ENCODE results near the gene MSL2.
"Not testable (repeated sequence)": the region's sequence is repeated elsewhere in the genome, so short reads cannot be mapped to it uniquely, and the experiment has no call there.

MSL2 gene

GRCh38 chr3:136142592-136142991, 53.5 kb downstream of the MSL2 start:
- DNase-seq (ENCODE audit: low read depth), result no peak

DNA sequence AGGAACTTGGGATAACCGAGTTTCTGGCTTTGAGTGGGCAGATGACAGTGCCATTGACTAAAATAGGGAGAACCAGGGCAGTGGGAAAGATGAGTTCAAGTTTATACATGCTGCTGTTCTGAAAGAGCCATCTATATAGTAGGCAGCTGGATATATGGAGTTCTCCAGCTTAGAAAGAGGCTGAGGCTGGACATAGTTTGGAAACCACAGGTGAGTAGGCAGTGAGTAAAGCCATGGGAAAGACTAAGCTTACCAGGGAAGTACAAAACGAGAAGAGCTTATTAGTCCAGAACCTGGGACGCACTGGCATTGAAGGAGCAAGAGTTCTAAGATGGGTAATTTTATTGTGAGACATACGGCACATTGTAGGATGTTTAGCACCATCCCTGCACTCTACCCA, 54.2 kb downstream of the MSL2 start:
- no peak for DNase-seq (ENCODE audit: low read depth)

DNA sequence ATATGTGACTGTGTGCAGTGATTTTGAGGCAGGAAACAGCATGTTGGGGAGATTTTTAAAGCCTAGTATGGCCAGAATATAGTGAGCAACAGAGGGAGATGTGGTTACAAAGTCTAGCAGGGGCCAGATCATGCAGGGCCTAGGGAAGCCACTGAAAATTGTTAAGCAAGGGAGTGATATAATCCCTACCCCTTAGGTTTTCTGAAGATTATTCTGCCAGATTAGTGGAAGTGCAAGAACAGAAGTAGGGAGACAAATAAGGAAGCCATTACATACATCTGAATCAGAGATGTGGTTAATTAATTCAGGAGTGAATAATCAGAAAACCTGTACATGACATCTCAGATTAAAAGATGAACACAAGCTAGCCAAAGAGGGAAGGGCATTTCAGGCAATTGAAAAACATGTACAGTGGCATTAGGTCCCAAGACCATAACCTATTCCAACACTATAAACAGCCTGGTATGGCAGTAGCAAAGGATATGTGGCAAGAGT, 54.8 kb downstream of the MSL2 start:
- no peak for DNase-seq (ENCODE audit: low read depth)

- DNase-seq (ENCODE audit: low read depth), result no peak
Observed at GRCh38 chr3:136136454-136136853, 59.7 kb downstream of the MSL2 start.

- DNase-seq (ENCODE audit: low read depth), result no peak
Observed at GRCh38 chr3:136135039-136135802, 60.9 kb downstream of the MSL2 start.

DNA sequence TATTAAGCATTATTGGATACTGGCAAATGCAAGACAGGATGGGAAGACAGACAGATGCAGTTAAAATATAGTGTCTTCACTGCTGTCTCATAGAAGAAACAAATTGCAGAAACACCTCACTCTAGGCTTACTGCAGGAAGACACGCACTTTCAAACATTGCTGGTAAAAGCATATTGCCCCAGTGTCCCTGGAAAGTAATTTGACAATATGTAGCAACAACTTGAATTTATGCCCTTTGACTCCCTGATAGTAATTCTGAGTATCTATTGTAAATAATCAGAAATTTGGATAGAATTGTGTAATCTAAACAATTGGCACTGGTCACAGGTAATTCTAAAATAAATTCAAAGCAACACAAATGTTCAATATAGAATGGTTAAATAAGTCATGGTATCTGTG, 62.0 kb downstream of the MSL2 start:
- DNase-seq (ENCODE audit: low read depth), result no peak

- DNase-seq (ENCODE audit: low read depth), result not testable (repeated sequence)
Observed at GRCh38 chr3:136131647-136132046, 64.5 kb downstream of the MSL2 start.

DNA sequence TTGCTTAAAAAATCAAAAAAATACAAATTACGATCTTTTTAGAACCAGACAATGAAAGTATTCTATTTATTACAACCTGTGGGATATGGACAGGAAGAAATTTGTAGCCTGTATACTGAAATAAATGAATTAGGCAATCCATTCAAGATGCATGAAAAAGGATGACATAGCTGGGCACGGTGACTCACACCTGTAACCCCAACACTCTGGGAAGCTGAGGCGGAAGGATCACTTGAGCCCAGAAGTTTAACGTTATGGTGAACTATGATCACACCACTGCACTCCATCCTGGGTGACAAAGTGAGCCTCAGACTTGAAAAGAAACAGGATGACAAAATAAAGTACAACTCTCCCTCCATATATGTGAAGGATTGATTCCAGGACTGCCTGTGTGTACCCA, 74.1 kb downstream of the MSL2 start:
- DNase-seq (ENCODE audit: low read depth), result no peak

- DNase-seq (ENCODE audit: low read depth), result no peak
Observed at GRCh38 chr3:136120373-136121348, 75.5 kb downstream of the MSL2 start.

DNA sequence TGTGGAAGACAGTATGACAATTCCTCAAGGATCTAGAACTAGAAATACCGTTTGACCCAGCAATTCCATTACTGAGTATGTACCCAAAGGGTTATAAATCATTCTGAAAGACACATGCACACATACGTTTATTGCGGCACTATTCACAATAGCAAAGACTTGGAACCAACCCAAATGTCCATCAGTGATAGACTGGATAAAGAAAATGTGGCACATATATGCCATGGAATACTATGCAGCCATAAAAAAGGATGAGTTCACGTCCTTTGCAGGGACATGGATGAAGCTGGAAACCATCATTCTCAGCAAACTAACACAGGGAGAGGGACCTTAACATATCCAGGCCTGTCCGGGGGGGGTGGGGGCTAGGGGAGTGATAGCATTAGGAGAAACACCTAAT, 76.4 kb downstream of the MSL2 start:
- DNase-seq (ENCODE audit: low read depth), result not testable (repeated sequence)

DNA sequence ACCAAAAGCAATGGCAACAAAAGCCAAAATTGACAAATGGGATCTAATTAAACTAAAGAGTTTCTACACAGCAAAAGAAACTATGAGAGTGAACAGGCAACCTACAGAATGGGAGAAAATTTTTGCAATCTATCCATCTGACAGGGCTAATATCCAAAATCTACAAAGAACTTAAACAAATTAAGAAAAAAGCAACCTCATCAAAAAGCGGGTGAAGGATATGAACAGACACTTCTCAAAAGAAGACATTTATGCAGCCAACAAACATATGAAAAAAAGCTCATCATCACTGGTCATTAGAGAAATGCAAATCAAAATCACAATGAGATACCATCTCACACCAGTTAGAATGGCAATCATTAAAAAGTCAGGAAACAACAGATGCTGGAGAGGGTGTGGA, 76.8 kb downstream of the MSL2 start:
- not testable (repeated sequence) for DNase-seq (ENCODE audit: low read depth)

GRCh38 chr3:136114421-136114820, 81.7 kb downstream of the MSL2 start:
- no peak for DNase-seq (ENCODE audit: low read depth)

- no peak for DNase-seq (ENCODE audit: low read depth)
Observed at GRCh38 chr3:136110481-136110880, 85.7 kb downstream of the MSL2 start.

- DNase-seq (ENCODE audit: low read depth), result no peak
Observed at GRCh38 chr3:136109499-136109898, 86.6 kb downstream of the MSL2 start.

- no peak for DNase-seq (ENCODE audit: low read depth)
Observed at GRCh38 chr3:136106101-136106500, 90.0 kb downstream of the MSL2 start.

- no peak for DNase-seq (ENCODE audit: low read depth)
Observed at GRCh38 chr3:136105044-136105443, 91.1 kb downstream of the MSL2 start.
